Cardiac muscle cell (in vitro differentiated cells and primary cell): ENCODE results near the gene CHRNB1. TPM values are rescaled to one million over a fixed set of nuclear protein-coding genes. Genes with fewer than 3 reads are reported as not detected.

Experiments used
- DNase-seq, 2 donors: peaks; one replicate each; pipeline versions ENCODE4 v3.0.0 to v3.0.0-alpha.2; 2010 to 2017; ENCODE audit warnings: low read depth in 1 of 2, low spot score in 1 of 2
- H3K27ac ChIP-seq: fragments of 200-600 bp; sonication (generic); 2 replicates; pipeline ENCODE4 v1.5.1; 2016
- H3K27me3 ChIP-seq: fragments of 200-600 bp; sonication (generic); 2 replicates; pipeline ENCODE4 v1.6.0; 2016; ENCODE audit warnings: control low read depth
- H3K36me3 ChIP-seq: fragments of 200-600 bp; sonication (generic); 2 replicates; pipeline ENCODE4 v1.5.1; 2016; ENCODE audit warnings: control low read depth
- H3K4me1 ChIP-seq: fragments of 200-600 bp; sonication (generic); 2 replicates; pipeline ENCODE4 v1.8.1; 2017; ENCODE audit warnings: low read depth, mild to moderate bottlenecking, mixed run types
- H3K4me3 ChIP-seq: fragments of 200-600 bp; sonication (generic); 2 replicates; pipeline ENCODE4 v1.5.1; 2016; ENCODE audit warnings: mild to moderate bottlenecking
- H3K9me3 ChIP-seq: fragments of 200-600 bp; sonication (generic); 2 replicates; pipeline ENCODE4 v1.5.1; 2017; ENCODE audit warnings: low read depth, mild to moderate bottlenecking, control low read depth
- CTCF ChIP-seq: IDR thresholded peaks from 2 replicates; pipeline ENCODE4 v1.5.1; 2012; ENCODE audit warnings: low read depth, mild to moderate bottlenecking, low read length
- polyA plus RNA-seq: library from polyadenylated mRNA; unstranded; fragments of >200 nt; fragmentation: Nextera tagmentation; extraction: Ambion mirVana; gene quantifications from 2 replicates; pipeline ENCODE4 v1.2.1, GENCODE V29; 2016
- total RNA-seq: library from RNA; depleted of rRNA; stranded (reverse); fragments of >200 nt; gene quantifications from 2 replicates; pipeline ENCODE4 v1.2.3, GENCODE V29; 2016

The CHRNB1 gene
- total and polyA plus RNA-seq, 2 experiments from 2014 or later, result 8.5 to 28.6 TPM

- no peaks in the 10 kb centered on the region for H3K9me3 ChIP-seq
- no peak for TF ChIP-seq CTCF
- H3K27me3 ChIP-seq, result no peaks in the 10 kb centered on the region
- H3K4me3 ChIP-seq, result no peak overlapping the region
- peaks cover 11% of the 10 kb centered on the region for H3K4me1 ChIP-seq
- H3K36me3 ChIP-seq, result no peaks in the 10 kb centered on the region
- no peak overlapping the region for H3K27ac ChIP-seq
- no peak for DNase-seq
Observed at GRCh38 chr17:7407082-7407481, 37.8 kb upstream of the CHRNB1 start.

- no peak for DNase-seq
Observed at GRCh38 chr17:7407485-7408251, 37.2 kb upstream of the CHRNB1 start, which contains the start of gene NLGN2. Gene NLGN2 (plus strand): TSS chr17:7407845. CDS start chr17:7408256, 411 bp downstream.

GRCh38 chr17:7408252-7408727 lies 36.6 kb upstream of the CHRNB1 start:
- Histone ChIP-seq H3K36me3 (no peaks in the 10 kb centered on the region), H3K27ac (no peak overlapping the region), H3K27me3 (no peaks in the 10 kb centered on the region), H3K4me3 (no peak overlapping the region), H3K9me3 (no peaks in the 10 kb centered on the region), H3K4me1 (no peaks in the 10 kb centered on the region)
- no peak for DNase-seq
- no peak for TF ChIP-seq CTCF

More at GRCh38 chr17:7407485-7408251, 37.2 kb upstream of the CHRNB1 start, which contains the start of gene NLGN2:
- no peak for TF ChIP-seq CTCF
- H3K4me1 ChIP-seq, result peaks cover 6% of the 10 kb centered on the region
- no peaks in the 10 kb centered on the region for H3K27me3 ChIP-seq
- no peaks in the 10 kb centered on the region for H3K36me3 ChIP-seq
- no peaks in the 10 kb centered on the region for H3K9me3 ChIP-seq
- H3K4me3 ChIP-seq, result no peak within 1 kb of the TSS
- H3K27ac ChIP-seq, result no peak within 1 kb of the TSS

- DNase-seq, result no peak
- Histone ChIP-seq H3K9me3 (no peaks in the 10 kb centered on the region), H3K36me3 (no peaks in the 10 kb centered on the region), H3K4me1 (no peaks in the 10 kb centered on the region), H3K27me3 (no peaks in the 10 kb centered on the region), H3K27ac (no peak overlapping the region), H3K4me3 (no peak overlapping the region)
- TF ChIP-seq CTCF, result no peak
Observed at GRCh38 chr17:7408863-7409262, 36.0 kb upstream of the CHRNB1 start.

- no peaks in the 10 kb centered on the region for H3K27me3 ChIP-seq
- no peak for DNase-seq
- no peaks in the 10 kb centered on the region for H3K36me3 ChIP-seq
- no peak for TF ChIP-seq CTCF
- H3K9me3 ChIP-seq, result no peaks in the 10 kb centered on the region
- no peaks in the 10 kb centered on the region for H3K4me1 ChIP-seq
- no peak overlapping the region for H3K27ac ChIP-seq
- H3K4me3 ChIP-seq, result no peak overlapping the region
Observed at GRCh38 chr17:7409716-7410115, 35.1 kb upstream of the CHRNB1 start.
